AG04449 (cell line): ENCODE data around the gene KRT23.

Experiments
- CTCF ChIA-PET: fragments of 350-600 bp; formaldehyde crosslinking; extraction: SDS; loops from one replicate; lab custom pipeline; 2021; ENCODE audit warnings: antibody characterized with exemption; lab: Yijun Ruan, JAX
- POLR2A ChIA-PET: fragments of 400-600, 350-600 bp; formaldehyde crosslinking; extraction: SDS; loops from one replicate; lab custom pipeline; 2020; ENCODE audit warnings: antibody characterized with exemption, inconsistent platforms; lab: Yijun Ruan, JAX
- DNase-seq: peaks from one replicate; pipeline ENCODE4 v3.0.0-alpha.2; 2010; ENCODE audit warnings: low read depth, low spot score
- H3K4me3 ChIP-seq: 2 replicates; pipeline ENCODE4 v1.5.1; 2011; ENCODE audit warnings: low read depth, mild to moderate bottlenecking, control low read depth, low read length
- TF ChIP-seq, protein P1 (sequence below): IDR thresholded peaks from one replicate; pipeline ENCODE4 v1.5.1; 2011; ENCODE audit warnings: mild to moderate bottlenecking, moderate library complexity, low read length, control low read depth, inconsistent platforms; ENCODE audit not compliant: insufficient read depth; ENCODE audit errors: missing control alignments

The KRT23 gene

DNA sequence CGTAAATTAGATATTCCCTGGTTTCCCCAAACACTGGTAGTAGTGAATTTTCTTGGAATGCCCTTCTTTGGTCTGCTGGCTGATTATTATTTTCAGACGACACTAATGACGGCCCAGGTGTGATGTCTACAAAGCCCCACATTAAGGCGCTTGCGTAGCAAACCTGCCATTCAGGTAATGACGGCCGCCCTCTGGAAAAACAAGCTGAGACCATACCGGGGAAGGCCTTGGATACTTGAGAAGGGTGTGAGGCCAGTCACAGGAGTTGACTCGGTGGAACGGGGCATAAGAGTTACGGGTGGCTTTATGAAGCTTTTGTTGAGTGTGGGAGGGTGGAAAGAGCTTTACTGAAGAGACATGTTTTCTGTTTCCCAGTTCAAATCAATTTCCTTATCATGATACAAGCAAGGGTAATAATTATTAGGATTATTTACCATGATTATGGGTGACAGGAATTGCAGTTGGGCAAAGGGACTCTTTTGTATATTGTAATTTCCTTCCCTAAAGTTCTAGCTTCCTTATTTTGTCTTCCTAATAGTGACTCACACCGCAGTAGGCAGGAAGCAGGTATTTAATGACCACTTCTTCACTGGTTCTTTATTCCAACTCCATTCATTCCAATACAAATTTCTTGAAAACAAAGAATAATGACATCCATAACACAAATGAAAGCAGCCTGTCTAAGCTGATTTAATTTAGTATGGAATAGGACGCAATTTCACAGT, 24.8 kb downstream of the KRT23 start:
- no peak overlapping the region for H3K4me3 ChIP-seq

DNA sequence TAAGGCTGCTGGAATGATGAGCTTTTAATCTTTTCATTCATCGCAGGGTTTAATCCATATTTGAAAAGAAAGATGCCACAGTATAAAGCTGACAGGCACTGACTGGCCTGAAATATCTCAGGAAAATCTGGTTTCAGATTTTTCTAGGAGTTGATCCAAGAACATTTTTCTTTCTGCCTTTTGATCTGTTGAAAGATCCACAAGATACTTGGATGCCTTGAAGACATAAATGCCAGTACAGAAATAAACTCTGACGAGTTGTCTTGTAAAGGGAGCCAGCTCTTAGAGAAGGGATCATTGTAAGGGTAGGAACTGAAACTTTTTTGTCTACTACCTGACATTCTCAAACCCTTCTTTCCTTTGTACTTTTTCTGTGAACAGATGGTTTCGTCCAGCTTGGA, 27.0 kb downstream of the KRT23 start:
- peak; percentile 82 for DNase-seq
- POLR2A ChIA-PET, result interaction anchor here (0.5 to 2.3 kb wide), 13 partner anchors 43 to 638 kb away, joined by 3 to 29 read pairs (median 7); partner anchors contain the start of genes KRTAP2-3, KRTAP2-4 and KRTAP4-6
- TF ChIP-seq, protein P1, sequence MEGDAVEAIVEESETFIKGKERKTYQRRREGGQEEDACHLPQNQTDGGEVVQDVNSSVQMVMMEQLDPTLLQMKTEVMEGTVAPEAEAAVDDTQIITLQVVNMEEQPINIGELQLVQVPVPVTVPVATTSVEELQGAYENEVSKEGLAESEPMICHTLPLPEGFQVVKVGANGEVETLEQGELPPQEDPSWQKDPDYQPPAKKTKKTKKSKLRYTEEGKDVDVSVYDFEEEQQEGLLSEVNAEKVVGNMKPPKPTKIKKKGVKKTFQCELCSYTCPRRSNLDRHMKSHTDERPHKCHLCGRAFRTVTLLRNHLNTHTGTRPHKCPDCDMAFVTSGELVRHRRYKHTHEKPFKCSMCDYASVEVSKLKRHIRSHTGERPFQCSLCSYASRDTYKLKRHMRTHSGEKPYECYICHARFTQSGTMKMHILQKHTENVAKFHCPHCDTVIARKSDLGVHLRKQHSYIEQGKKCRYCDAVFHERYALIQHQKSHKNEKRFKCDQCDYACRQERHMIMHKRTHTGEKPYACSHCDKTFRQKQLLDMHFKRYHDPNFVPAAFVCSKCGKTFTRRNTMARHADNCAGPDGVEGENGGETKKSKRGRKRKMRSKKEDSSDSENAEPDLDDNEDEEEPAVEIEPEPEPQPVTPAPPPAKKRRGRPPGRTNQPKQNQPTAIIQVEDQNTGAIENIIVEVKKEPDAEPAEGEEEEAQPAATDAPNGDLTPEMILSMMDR, result no peak
- CTCF ChIA-PET, result interaction anchor here (1.0 to 6.0 kb wide), 15 partner anchors 27 to 757 kb away, joined by 3 to 44 read pairs (median 4); partner anchors contain the start of gene KRTAP4-9
- H3K4me3 ChIP-seq, result no peak overlapping the region

More for the DNA sequence above, 24.8 kb downstream of the KRT23 start:
- no peak for DNase-seq
- CTCF ChIA-PET, result interaction anchor here (0.5 to 3.6 kb wide), 11 partner anchors 56 to 753 kb away, joined by 3 to 17 read pairs (median 5); partner anchors contain the start of gene KRTAP2-3
- TF ChIP-seq, protein P1, result no peak
- POLR2A ChIA-PET, result no interaction called here

DNA sequence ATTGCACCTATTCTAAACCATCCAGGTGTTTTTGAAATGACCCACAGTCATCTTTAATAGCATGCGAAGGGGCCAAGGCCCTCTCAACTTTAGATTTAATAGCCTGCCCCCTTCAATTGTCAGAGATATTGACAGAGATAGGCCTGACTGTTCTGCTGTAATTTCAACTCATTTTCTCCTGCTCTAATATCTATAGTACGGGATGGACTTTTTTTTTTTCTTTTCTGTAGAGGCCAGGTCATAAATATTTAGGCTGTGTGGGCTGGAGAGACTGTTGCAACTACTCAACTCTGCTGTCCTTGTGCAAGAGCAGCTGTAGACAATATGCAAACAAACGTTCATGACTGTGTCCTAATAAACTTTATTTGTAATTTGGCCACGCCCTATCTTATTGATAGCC, 27.7 kb downstream of the KRT23 start:
- ChIA-PET POLR2A (interaction anchor here (0.5 to 2.3 kb wide), 12 partner anchors 43 to 638 kb away, joined by 3 to 29 read pairs (median 7); partner anchors contain the start of genes KRTAP2-3 and KRTAP2-4), CTCF (interaction anchor here (0.6 to 6.0 kb wide), 23 partner anchors 9 to 758 kb away, joined by 3 to 44 read pairs (median 4); partner anchors contain the start of gene KRTAP4-9)
- no peak overlapping the region for H3K4me3 ChIP-seq
- no peak for DNase-seq
- TF ChIP-seq, protein P1, result no peak

DNA sequence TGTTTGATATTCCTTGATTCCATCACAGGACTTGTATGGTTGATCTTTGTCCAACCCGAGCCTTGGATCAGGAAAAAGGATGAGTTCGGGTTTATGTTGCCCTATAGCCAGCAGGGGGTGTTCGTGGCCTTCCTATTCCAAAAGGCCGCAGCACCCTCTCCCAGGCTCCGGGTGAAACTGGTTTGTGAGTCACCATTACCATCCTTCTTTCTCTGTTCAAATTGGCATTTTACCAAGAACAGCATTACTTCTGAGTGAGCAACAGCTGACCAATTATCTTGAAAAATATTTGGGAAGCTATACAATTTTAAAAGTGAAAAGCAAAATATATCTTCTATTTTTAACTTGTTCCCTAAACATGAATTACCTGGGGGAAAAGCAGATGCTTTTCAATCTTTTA, 28.1 kb downstream of the KRT23 start:
- peak; percentile 93 for DNase-seq
- H3K4me3 ChIP-seq, result no peak overlapping the region
- POLR2A ChIA-PET, result interaction anchor here (0.6 to 2.3 kb wide), 9 partner anchors 44 to 639 kb away, joined by 3 to 29 read pairs (median 8); partner anchors contain the start of genes KRTAP2-3 and KRTAP2-4
- CTCF ChIA-PET, result interaction anchor here (0.6 to 6.0 kb wide), 21 partner anchors 8 to 756 kb away, joined by 3 to 44 read pairs (median 3); partner anchors contain the start of gene KRTAP4-9
- TF ChIP-seq, protein P1, result peak; percentile 64

DNA sequence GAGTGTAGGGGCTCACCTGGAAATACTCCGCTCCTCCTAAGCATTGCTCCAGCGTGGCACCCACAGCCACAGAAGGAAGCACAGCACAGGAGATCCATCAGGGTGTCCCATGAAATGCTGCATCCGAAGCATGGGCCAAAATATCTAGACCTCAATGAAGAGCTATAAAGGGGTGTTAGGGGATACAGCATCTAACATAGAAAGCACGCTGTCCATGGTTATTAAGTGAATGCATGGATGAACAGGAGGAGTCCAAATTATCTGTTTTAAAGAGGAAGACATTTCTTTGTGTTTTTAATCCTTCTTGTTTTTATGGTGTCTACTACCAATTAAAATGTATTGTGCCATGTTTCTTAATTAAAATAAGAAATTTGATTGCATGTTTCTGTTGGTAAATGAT, 30.8 kb downstream of the KRT23 start:
- H3K4me3 ChIP-seq, result no peak overlapping the region
- TF ChIP-seq, protein P1, result no peak
- ChIA-PET CTCF (interaction anchor here (0.8 to 6.0 kb wide), 7 partner anchors 50 to 759 kb away, joined by 3 to 39 read pairs (median 5); no protein-coding TSS in a partner anchor), POLR2A (no interaction called here)
- no peak for DNase-seq

DNA sequence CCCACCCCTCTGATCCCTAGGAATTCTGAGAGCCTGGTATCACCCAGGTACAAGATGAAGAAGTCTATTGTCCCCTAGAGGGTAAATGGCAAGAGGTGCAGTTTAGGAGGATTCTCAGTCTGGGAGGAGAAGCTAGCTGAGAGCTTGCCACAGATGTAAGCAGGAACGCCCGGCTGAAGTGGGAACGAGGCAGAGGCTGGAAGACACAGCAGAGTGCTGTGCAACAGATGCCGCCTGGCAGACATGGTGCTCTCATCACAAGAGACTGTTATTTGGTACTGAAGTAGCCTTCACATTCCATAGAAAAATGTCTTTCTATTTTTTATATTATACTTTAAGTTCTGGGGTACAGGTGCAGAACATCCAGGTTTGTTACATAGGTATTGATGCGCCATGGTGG, 32.1 kb downstream of the KRT23 start:
- ChIA-PET POLR2A (no interaction called here), CTCF (interaction anchor here (1.0 to 2.5 kb wide), 3 partner anchors 424 to 757 kb away, joined by 5 to 10 read pairs (median 8); no protein-coding TSS in a partner anchor)

More for the DNA sequence above, 32.1 kb downstream of the KRT23 start:
- DNase-seq, result no peak
- H3K4me3 ChIP-seq, result no peak overlapping the region
- TF ChIP-seq, protein P1, result no peak
